ENCODE data around the gene TMC6.
"Not testable (repeated sequence)": the region's sequence is repeated elsewhere in the genome, so short reads cannot be mapped to it uniquely, and the experiment has no call there.

Gene TMC6, protein sequence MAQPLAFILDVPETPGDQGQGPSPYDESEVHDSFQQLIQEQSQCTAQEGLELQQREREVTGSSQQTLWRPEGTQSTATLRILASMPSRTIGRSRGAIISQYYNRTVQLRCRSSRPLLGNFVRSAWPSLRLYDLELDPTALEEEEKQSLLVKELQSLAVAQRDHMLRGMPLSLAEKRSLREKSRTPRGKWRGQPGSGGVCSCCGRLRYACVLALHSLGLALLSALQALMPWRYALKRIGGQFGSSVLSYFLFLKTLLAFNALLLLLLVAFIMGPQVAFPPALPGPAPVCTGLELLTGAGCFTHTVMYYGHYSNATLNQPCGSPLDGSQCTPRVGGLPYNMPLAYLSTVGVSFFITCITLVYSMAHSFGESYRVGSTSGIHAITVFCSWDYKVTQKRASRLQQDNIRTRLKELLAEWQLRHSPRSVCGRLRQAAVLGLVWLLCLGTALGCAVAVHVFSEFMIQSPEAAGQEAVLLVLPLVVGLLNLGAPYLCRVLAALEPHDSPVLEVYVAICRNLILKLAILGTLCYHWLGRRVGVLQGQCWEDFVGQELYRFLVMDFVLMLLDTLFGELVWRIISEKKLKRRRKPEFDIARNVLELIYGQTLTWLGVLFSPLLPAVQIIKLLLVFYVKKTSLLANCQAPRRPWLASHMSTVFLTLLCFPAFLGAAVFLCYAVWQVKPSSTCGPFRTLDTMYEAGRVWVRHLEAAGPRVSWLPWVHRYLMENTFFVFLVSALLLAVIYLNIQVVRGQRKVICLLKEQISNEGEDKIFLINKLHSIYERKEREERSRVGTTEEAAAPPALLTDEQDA

DNA sequence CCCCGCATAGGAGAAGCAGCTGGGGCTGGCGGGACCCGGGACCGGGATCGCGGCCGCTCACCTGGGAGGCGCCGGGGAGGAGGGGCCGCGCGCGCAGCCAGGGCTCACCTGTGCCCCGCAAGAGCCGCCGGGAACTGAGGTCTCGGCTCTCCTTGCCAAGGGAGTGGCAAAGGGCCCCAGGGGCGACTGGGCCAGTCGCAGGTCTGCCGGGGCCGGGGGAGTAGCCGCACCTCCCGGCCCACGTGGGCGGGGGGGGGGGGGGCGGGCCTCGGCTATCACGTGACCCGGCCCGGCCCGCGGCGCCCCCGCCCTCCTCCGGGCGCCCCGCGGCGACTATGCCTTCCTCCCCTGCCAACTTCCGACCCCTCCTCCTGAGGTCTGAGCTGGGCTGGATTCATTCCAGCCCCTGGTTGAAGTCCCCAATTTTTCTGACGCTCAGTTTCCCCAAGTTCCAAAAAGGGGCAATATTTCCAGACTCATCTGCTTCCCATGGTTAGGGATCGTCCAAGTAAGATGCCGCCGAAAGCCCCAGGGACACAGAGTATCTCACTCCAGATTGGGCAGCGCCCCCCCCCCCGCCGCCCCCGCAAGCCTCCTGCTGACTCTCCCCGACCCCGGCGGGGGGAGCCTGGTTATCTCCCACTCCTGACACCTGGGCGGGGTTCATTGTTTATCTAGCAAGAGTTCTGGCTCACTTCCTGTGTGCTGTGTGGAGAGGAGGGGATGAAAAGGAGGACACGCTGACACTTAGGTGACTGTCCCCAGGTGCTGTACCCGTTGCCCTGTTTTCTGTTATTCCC, at the start of gene TMC6:
TSS of gene TMC6 (minus strand) at position 205 of the 800 bp plus-strand sequence. CDS start 1,923 bp downstream, outside the sequence.
- DNase-seq, result peak in 1 of 2 experiments; percentile 31

- peak in 1 of 2 experiments; percentile 22 for DNase-seq
These were observed 48.0 kb upstream of the TMC6 start for GRCh38 chr17:78176548-78177025.

- DNase-seq, result no peak
These were observed 47.1 kb upstream of the TMC6 start for GRCh38 chr17:78175643-78175981.

- DNase-seq, result no peak
These were observed 46.5 kb upstream of the TMC6 start for GRCh38 chr17:78174870-78175642.

DNA sequence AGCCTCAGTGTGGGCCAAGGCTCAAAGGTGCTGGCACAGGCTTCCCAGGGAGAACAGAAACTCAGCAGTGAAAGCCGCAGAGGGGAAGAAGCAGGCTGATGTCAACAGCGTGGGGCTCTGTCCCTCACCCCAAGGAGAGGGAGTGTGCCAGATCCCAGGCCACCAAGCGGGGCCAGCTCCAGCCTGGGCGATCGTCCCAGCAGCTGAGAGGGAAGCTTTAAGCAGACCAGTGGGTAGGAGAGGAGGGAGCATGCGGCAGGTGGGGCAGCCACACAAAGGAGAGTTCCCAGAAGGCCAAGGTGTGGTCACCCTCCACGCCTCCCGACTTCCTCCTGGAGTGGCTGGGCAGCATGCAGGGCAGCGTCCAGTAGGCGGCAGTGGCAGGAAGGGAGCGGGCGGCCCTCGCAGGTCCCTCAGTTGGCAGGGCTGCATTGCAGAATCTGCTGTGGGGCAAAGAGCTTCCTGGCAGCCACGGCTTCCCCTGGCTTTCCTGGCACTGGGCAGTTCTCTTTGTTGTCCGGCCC, 45.9 kb upstream of the TMC6 start:
- DNase-seq, result no peak

- DNase-seq, result no peak
These were observed 44.7 kb upstream of the TMC6 start for GRCh38 chr17:78173097-78173715.

DNA sequence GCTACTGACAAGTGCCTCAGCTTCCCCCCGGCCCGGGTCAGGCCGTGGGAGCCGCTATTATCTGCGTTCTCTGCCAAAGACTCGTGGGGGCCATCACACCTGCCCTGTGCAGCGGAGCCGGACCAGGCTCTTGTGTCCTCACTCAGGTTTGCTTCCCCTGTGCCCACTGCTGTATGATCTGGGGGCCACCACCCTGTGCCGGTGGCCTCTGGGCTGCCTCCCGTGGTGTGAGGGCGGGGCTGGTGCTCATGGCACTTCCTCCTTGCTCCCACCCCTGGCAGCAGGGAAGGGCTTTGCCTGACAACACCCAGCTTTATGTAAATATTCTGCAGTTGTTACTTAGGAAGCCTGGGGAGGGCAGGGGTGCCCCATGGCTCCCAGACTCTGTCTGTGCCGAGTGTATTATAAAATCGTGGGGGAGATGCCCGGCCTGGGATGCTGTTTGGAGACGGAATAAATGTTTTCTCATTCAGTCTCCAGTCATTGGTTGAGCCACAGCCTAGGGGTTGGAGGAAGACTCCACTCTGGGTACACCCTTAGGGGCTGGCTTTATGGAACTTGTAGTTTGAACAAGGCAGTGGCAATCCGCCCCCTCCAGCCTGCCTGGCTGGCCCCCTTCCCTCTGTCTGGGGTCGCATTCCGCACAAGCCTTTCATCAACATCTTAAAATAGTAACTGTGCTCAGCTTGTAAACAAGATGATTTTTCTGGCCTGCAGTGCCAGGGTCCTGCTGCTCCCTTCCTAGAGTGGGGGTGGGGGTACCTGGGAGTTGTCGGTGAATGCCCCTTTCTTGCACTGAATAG, 43.9 kb upstream of the TMC6 start:
- no peak for DNase-seq

DNA sequence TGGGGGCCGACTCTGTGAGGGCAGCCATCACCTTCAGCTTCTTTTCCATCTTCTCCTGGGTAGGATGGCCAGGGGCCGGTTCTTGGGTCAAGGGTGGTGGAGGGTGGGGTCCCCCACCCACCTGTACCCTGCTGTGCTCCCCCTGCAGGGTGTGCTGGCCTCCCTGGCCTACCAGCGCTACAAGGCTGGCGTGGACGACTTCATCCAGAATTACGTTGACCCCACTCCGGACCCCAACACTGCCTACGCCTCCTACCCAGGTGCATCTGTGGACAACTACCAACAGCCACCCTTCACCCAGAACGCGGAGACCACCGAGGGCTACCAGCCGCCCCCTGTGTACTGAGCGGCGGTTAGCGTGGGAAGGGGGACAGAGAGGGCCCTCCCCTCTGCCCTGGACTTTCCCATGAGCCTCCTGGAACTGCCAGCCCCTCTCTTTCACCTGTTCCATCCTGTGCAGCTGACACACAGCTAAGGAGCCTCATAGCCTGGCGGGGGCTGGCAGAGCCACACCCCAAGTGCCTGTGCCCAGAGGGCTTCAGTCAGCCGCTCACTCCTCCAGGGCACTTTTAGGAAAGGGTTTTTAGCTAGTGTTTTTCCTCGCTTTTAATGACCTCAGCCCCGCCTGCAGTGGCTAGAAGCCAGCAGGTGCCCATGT, 43.2 kb upstream of the TMC6 start:
- DNase-seq, result not testable (repeated sequence)

- no peak for DNase-seq
These were observed 42.4 kb upstream of the TMC6 start for GRCh38 chr17:78170692-78171590.

DNA sequence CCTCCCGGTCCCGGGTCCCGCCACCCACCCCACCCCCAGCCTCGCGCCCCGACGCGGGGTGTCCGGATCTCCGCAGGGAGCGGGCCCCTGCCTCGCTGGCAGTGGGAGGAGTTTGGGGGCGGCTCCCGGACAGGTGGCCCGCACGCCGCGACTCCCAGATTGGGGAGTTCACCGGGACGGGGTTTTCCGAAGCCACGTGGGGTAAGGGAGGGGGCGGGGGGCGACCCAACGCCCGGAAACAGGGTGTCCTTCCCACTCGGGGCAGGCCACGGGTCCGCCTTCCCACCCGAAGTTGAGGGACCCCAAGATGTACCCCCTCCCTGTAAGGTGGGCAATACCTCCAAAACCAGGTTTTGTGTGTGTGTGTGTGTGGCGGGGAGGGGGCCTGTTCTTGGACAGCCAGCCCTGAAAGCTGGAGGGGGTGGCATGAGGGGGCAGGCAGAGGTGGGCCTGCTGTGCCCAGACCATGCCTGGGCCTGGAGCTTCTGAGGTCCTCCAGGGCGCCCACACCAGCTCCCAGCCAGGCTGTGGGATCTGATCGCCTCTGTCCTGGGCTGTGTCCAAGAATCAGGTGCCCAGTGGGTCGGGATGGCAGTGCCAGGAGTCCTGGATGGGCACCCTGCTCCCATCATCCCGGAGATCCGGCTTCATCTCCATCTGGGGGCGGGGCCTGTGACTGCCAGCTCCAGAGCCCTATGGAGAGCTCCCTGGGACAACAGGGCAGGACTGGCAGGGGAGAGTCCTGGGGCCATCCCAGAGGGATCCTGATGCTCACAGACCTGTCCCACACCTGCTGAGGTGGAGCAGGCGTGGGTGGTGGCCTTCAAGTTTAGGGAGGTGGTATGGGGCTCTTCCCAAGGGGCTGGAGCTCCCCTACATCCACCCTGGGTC, 40.6 kb upstream of the TMC6 start:
- peak; percentile 52 to 75 for DNase-seq

- peak; percentile 51 to 72 for DNase-seq
These were observed 39.8 kb upstream of the TMC6 start, which contains the start of gene SYNGR2 for GRCh38 chr17:78168242-78168902. Gene SYNGR2, plus strand, starts transcription at chr17:78168581. Its CDS starts 36 bp downstream, at chr17:78168617.

DNA sequence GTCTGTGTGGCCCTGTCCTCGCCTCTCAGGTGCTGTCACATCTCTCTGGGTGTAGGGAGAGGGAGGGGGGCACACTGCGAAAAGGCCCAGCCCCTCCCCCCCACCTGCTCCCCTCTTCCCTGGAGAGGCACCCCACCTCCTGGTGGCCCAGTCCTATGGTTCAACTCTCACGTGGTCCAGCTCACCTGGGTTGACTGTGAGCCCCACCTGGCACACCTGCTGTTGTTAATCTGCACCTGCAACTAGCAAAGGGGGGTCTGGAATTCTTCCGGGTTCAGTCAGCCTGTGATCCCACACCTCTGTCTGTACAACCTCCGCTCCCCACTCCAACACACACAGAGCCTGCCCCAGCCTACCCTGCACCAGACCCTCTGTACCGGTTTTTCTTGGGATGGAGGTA, 37.9 kb upstream of the TMC6 start:
- no peak for DNase-seq

- DNase-seq, result no peak
These were observed 36.4 kb upstream of the TMC6 start for GRCh38 chr17:78164748-78165607.

DNA sequence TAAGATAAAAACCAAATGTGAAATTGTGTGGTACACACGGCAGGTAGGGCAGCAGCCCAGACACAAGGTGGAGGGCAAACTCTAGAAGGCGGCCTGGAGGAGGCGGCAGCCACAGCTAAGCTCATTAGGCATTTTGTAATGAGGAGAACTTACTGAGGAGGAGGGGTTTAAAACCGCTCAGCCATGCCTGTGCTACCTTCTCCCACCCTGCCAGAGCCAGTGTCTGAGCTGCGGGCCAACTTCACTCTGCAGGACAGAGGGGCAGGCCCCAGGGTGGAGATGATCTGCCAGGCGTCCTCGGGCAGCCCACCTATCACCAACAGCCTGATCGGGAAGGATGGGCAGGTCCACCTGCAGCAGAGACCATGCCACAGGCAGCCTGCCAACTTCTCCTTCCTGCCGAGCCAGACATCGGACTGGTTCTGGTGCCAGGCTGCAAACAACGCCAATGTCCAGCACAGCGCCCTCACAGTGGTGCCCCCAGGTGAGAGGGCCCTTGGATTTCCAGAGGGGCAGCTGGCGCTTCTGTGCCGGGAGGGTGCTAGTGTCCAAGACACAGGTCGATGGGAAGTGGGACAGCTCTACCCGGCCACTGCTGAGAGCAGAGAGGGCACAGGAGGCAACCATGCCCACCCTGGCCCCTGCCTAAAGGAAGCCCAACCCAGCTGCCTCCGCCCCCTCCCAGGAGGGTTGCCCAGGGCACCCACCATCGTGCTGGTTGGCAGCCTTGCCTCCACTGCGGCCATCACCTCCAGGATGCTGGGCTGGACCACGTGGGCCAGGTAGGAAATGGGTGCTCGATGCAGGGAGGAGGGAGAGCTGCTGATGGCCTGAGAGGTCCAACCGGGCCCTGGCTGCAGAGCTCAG, 35.6 kb upstream of the TMC6 start:
- no peak for DNase-seq

DNA sequence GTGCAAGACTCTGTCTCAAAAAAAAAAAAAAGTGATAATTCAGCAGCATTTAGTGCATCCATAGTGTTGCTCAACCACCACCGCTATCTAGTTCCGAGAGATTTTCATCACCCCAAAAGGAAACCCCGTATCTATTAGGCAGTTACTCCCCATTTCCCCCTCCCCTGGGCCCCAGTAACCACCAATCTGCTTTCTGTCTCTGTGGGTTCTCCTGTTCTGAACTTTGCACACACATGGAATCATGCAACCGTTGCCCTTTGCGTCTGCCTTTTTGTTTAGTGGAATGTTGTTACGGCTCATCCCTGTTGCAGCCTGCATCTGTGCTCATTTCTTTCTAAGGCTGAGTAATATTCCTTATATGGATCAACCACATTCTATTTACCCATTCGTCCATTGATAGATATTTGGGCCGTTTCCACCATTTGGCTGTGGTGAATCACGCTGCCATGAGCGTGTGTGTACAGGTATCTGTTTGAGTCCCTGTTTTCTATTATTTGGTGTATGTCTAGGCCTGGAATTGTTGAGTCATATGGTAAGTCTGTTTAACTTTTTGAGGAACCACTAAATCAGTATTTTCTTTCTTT, 31.1 kb upstream of the TMC6 start:
- no peak for DNase-seq
